NCI-H2196 treated with DMSO at 0.1 percent for 48 hours (cell line): ENCODE measurements around the gene GDPD1.
"Not testable (repeated sequence)": the region's sequence is repeated elsewhere in the genome, so short reads cannot be mapped to it uniquely, and the experiment has no call there.

Source experiments
- DNase-seq: peaks from one replicate; lab custom pipeline; 2025; ENCODE audit not compliant: unreplicated experiment; lab: John Stamatoyannopoulos, UW

GDPD1 gene

DNA sequence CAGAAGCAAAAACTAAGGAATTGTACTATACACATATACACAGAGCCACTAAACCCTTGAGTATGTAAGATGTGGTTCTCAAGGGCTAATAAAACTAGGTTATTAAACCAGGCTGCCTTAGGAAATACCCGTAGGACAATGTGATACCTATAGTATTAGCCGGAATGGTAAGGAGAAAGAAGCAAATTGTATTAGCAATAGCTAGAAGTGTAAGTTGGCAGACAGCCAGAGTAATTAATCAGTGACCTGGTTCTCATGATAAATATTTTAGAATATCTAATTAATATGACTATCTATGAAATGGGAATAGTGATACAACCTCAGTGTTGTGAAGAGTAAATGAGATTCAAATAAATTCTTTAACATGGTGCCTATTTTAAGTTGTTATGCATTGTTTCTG is 18.6 kb downstream of the GDPD1 start:
- no peak for DNase-seq

DNA sequence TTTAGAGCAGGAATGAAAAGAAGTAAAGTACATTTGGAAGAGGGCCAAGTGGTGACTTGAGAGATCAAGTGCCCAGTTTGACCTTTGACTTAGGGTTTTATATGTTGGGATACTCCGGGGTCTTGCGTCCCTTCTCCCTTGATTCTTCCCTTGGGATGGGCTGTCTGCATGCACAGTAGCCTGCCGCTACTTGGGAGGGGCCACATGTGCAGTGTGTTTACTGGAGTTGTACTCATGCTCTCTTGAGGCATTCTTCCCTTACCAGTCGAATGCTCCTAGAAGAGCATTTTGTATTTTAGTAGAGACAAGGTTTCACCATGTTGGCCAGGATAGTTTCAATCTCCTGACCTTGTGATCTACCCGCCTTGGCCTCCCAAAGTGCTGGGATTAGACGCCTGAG is 23.8 kb downstream of the GDPD1 start:
- DNase-seq = no peak

DNA sequence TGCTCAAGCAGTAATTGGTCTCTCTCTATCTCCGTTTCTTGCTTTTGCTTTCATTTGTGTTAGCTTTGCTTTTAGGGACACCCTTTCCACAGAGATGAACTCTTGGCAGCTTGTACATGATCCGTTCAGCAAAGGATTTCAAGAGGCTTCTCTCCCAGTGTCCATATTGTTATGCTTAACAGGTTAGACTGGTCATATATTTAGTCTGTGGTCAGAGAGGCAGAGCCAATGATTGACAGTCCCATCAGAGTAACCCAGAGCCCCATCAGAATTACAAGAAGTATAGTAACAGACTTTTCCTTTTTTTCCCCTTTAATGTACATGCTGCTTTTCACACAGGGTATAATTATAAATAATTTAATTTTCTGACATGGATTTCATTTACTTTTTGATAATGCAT is 34.4 kb downstream of the GDPD1 start:
- no peak for DNase-seq

DNA sequence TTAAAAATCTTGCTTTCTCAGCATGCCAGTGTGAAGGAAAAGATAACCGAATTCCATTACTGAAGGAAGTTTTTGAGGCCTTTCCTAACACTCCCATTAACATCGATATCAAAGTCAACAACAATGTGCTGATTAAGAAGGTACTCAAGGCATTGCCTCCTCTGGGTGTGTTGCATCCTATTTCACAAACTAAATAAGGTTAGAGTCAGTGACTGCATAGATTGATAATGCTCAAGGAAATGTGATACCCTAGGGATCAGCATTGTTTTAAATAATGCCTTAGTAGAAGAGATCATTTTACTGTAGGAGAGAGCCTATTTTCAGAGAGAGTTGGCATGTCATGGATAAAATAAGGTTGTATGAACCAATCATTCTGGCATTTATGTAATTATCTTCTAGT is 36.8 kb downstream of the GDPD1 start:
- DNase-seq = no peak

DNA sequence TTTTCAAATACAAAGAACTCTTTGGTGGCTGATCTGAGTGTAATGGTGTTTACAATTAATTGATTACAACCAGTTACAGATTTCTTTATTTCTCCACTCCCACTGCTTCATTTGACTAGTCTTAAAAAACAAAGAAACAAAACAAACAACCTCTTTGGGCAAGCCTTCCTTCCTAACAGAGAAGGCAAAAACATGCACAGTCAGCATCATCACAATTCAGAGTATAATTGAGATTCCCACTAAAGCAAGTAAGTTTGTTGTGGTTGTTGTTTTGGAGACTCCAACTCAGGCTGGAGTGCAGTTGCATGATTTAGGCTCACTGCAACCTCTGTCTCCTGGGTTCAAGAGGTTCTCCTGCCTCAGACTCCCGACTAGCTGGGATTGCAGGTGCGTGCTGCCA is 40.4 kb downstream of the GDPD1 start:
- no peak for DNase-seq

DNA sequence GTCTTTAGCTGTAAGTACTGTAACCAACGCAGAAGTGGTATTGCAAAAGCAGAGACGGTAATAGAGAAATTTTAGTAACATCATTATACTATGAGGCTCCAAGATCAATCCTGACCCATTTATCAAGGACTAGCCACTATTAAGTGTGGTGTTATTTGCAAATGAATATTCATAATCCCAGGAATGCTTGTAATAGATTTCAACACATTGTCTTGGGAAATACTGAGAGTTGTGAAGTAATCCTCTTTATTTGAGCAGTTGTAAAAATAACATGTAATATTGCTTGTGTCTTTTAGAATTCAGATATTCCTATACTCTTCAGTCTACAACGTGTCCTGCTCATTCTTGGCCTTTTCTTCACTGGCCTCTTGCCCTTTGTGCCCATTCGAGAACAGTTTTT is 46.4 kb downstream of the GDPD1 start:
- DNase-seq = no peak

DNA sequence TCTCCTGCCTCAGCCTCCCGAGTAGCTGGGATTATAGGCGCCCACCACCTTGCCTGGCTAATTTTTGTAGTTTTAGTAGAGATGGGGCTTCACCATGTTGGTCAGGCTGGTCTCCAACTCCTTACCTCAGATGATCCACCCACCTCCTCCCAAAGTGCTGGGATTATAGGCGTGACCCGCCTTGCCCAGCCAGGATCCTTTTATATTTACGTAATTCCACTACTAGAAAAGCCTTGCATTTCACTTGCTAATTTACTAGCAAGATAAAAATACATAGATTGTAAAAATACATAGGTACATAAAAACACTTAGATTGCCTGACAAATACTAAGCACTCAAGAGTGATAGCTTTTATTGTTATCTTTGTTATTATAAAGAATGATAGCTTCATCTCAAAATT is 47.5 kb downstream of the GDPD1 start:
- no peak for DNase-seq

DNA sequence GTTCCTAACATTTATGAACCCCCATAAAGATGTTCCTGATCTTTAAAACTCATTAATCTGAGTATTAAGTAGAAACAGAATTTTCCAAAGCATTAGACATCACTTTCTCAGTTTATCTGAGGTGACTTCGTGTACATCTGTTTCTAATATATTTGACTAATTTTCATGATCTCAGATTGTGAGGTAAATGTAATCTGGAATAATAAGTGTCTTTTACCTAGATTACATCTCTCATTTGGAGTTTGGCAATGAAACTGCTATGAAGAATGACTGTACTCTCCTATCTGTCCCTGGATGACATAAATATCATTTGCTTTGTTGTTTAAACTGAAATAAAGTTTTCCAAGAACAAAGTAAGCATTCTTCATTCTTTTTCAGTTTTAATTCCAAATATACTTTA is 55.3 kb downstream of the GDPD1 start:
- no peak for DNase-seq

DNA sequence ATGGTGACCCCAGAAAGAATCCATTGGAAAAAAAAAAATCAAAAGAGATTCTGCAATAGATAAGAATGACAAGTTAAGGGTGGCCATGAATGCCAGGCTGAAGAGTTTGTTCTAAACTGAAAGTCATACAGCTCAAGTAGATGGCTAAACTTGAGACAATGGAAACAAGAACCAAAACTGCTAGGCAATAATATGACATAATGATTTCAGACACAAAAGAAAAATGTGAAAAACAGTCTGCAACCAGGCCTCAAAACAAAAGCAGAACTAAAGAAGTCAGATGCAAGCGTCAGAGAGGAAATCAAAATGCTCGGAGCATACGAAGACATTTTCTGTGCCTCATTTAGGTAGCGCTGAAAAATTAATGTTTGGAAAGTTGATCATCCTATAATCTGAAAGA is 56.7 kb downstream of the GDPD1 start:
- no peak for DNase-seq

DNA sequence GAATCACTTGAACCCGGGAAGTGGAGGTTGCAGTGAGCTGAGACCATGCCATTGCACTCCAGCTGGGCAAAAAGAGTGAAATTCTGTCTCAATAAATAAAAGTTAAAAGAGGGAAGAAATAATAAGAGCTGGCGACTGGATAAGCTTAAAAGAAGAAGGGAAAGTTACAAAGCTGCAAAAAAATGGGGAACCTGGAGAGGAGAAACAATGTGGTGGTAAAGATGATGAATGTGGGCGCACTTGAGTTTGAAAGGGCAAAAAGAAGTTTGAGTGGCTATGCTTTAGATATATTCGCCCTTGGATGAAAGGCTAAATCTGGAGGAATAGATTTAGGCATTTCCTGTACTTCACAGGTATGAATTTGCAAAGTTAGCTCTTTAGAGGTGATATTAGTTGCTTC is 58.1 kb downstream of the GDPD1 start:
- no peak for DNase-seq

DNA sequence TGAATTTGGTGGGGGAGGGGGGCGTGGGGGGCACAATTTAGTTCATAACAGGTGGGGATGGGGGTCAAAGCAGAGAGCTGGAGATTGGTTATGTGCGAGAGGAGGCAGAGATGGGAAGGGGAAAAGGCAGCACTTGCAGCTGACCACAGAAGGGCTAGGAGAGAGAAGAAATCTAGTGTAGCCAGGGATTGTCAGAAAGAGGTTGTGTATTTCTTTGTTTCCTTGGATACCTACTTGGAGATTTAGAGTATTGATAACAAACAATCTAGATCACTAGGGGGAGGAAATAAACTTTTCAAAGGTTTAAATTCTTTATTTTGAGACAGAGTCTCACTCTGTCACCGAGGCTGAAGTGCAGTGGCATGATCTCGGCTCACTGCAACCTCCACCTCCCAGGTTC is 64.0 kb downstream of the GDPD1 start:
- no peak for DNase-seq

DNA sequence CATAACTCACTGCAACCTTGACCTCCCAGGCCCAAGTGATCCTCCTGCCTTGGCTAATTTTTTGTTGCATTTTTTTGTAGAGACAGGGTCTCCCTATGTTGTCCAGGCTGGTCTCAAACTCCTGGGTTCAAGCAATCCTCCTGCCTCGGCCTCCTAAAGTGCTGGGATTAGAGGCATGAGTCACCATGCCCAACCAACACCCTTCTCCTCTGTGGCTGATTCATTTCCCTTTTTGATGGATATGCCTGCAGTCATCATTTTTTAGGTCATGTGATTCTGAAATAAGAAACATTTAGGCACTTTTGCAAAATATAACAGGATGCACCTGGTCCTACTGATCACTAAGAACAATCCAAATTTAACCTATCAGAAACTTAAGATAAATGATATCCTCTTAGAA is 67.1 kb downstream of the GDPD1 start:
- DNase-seq = no peak

DNA sequence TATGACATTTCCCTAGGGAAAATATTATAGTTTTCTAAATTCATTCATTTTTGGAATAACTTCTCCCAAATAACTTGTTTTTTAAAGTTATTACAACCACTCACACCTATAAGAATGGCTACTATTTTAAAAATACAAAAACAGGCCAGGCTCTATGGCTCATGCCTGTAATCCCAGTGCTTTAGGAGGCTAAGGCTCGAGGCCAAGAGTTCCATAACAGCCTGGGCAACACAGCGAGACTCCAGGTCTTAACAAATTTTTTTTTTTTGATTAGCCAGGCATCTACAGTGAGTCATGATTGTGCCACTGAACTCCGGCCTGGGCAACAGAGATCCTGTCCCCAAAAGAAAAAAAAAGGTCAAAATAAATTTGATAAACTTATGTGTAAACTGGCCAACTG is 67.6 kb downstream of the GDPD1 start:
- no peak for DNase-seq

DNA sequence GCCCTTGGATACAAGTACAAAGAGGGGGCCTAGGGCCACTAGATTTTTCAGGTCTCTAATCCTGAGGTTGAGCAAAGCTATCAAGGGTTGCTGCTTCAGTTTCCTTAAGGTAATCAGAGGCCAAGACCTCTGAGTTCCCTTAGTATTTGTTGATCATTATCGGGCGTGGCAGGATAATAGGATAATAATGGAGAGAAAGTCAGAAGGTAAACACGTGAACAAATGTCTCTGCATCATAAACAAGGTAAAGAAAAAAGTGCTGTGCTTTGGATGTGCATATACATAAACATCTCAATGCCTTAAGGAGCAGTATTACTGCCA is 69.6 kb downstream of the GDPD1 start:
- no peak for DNase-seq

DNA sequence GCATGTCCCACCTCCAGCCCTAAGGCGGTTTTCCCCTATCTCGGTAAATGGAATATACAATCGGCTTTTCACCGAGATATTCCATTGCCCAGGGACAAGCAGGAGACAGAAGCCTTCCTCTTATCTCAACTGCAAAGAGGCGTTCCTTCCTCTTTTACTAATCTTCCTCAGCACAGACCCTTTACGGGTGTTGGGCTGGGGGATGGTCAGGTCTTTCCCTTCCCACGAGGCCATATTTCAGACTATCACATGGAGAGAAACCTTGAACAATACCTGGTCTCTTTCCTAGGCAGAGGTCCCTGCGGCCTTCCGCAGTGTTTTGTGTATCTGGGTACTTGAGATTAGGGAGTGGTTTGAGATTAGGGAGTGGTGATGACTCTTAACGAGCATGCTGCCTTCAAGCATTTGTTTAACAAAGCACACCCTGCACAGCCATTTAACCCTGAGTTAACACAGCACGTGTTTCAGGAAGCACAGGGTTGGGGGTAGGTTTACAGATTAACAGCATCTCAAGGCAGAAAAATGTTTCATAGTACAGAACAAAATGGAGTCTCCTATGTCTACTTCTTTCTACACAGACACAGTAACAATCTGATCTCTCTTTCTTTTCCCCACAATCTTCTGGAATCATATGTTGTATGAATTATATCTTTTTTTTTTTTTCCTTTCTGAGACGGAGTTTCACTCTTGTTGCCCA is 70.1 kb downstream of the GDPD1 start:
- not testable (repeated sequence) for DNase-seq

DNA sequence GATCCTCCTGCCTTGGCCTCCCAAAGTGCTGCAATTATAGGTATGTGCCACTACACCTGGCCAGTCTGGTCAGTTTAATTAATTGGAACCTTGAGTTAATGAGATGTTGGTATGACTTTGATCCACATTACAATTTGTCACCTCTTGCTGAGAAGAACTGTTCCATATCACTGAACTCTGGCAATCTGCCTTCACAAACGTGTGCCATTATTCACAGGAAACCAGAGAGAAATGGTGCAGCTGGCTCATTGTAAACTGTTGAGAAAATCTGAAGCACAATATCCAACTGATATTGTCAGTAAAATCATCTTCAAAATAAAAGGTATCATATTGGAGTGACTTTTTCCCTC is 71.8 kb downstream of the GDPD1 start:
- DNase-seq = no peak

DNA sequence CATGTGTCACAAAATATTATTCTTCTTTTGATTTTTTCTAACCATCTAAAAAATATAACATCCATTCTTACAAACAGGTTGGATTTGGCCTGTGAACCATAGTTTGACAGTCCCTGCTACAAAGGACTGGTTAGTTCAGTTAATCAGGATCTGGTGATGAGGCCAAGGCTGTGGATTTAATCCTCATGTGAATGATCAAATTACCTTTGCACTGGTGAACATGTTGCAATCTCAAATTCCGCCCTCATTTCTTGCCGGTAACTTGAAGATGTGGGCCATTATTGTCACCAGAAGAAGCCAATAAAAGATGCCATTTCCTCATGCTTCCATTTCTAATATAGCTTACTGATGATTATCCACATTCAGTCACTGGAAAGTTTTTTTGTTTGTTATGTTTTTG is 75.9 kb downstream of the GDPD1 start:
- DNase-seq = no peak

DNA sequence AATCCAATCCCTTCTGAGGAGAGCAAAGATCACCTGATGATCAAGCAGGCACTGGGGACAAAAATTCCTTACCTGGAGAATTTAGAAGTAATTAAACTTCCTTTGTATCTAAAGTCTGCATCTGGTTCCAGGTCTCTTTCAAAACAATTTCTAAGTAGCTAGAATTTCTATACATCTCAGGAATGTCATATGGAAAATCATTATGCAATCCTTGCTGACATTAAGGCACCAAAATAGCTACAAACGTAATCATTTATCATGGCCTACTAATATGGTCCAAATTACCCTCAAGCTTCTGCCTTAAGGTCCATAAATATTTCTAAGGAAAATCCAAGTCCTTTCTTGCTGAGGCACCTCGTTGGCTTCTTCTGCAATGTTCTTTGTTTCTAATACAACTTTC is 78.2 kb downstream of the GDPD1 start:
- DNase-seq = no peak

DNA sequence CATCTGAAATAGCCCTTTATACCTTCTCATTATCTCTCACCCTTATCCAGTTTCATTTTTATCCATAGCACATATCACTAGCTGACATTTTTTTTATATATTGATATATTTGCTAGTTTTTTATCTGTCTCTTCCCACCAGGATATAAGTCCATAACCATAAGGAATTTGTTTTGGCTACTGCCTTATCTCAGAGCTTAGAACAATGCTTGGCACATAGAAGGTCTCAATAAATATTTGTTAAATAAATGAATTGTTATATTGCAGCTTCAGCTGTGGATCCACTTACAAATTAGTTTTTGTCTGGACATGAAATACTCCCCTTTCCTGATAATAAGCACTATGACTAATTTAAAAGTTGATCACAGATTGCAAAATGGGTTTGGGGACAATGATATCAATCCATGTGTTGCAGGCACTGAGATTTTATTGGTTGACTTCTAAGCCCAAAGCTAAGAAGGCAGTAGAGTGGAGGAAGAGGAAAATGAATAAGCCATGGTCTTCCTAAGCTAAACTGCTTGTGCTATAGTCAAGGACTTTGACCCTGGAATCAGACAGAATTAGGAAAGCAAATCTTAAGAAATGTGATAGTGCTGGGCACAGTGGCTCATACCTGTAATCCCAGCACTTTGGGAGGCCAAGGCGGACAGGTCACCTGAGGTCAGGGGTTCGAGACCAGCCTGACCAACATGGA is 79.2 kb downstream of the GDPD1 start:
- DNase-seq = no peak

DNA sequence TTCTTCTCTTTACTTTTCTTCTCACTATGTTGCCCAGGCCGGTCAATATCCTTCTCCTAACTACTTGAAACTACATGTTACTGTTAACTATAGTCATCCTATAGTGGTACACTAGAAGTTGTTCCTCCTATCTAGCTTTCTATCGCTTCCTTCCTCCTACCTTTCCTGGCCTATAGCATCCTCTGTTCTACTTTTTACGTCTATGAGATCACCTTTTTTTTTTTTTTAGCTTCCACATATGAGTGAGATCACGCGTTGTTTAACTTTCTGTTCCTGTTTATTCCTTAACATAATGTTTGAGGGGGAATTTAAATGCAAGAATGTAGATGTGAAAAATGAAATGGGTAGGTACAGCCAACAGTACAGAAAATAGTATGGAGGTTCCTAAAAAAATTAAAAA is 80.6 kb downstream of the GDPD1 start:
- no peak for DNase-seq

DNA sequence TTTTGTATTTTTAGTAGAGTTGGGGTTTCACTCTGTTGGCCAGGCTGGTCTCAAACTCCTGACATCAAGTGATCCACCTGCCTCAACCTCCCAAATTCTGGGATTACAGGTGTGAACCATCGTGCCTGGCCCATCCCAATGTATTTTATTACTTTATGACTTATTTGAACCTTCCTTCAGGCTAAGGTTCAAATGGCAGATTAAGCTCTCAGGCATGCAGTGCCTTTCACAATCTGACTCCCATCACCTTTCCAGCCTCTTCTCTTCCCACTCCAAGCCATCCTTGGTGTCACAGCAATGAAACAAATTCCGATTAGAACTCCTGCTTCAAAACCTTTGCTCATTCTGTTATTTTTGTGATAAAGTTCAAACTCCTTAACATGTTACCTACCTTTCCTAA is 84.5 kb downstream of the GDPD1 start:
- no peak for DNase-seq

DNA sequence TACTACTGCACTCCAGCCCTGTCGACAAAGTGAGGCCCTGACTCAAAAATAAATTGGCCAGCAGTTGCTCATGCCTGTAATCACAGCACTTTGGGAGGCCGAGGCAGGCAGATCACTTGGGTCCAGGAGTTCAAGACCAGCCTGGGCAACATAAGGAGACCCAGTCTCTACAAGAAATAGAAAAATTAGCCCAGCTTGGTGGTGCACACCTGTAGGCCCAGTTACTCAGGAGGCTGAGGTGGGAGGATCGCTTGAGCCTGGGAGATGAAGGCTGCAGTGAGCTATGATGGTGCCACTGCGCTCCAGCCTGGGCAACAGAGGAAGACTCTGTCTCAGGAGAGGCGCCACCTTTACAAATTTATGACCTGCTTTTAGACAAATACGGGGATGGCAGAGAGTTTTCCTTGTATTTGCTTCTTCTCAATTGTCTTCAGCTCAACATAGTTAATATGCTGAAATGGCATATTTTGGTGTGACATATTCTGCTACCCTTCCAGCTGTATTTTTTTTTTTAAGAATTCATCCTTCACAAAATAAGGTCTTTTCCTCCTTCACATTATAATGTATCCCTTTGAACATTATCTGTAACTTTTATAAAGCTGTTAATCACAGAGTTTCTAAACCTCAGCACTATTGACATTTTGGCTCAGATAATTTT is 90.1 kb downstream of the GDPD1 start:
- DNase-seq = no peak

DNA sequence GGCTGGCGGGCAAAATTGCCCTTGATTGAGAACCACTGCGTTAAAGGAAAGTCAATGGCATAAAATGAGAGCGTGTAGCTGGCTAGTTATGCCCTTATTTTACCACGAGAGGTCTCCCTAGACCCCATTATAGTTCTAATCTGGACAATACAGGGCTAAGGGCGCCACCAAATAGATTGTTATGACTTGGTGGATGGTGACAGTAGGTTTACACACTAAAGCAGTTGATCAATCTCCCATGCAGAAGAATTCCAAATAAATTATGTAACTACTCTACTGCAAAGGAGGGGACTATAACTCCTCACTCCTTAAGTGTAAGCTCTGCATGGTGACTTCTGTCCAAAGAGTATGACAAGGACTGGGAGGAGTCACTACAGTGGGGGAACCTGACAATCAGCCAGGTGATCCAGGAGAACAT is 90.7 kb downstream of the GDPD1 start:
- peak; percentile 45 for DNase-seq
